GM12874 (cell line): ENCODE measurements around the gene PRDM5.

ENCODE experiments used
- CTCF ChIP-seq: IDR thresholded peaks from 2 replicates; pipeline ENCODE4 v1.5.1; 2011; ENCODE audit warnings: low read depth, mild to moderate bottlenecking, control low read depth, low read length, moderate library complexity; ENCODE audit not compliant: insufficient read depth

PRDM5 gene

GRCh38 chr4:120728892-120729675, 193.4 kb downstream of the PRDM5 start:
- TF ChIP-seq CTCF: no peak

- no peak for TF ChIP-seq CTCF
These were observed 196.6 kb downstream of the PRDM5 start for GRCh38 chr4:120725639-120726580.

- no peak for TF ChIP-seq CTCF
These were observed 197.9 kb downstream of the PRDM5 start for GRCh38 chr4:120724656-120725055.

- TF ChIP-seq CTCF: no peak
These were observed 198.5 kb downstream of the PRDM5 start for GRCh38 chr4:120723986-120724385.

- no peak for TF ChIP-seq CTCF
These were observed 199.4 kb downstream of the PRDM5 start for GRCh38 chr4:120723105-120723504.

GRCh38 chr4:120722655-120723054, 199.9 kb downstream of the PRDM5 start:
- TF ChIP-seq CTCF: no peak

GRCh38 chr4:120720354-120720934, 202.1 kb downstream of the PRDM5 start:
- no peak for TF ChIP-seq CTCF
